Transverse colon (tissue), 4 donors: Measurements from ENCODE around the gene TROAP.

ENCODE experiments used
- CTCF ChIP-seq, 5 experiments: fragments of 200-600 bp in 3 of 5; fragments of 450-650 bp in 2 of 5; sonication (generic) in 3 of 5; IDR thresholded peaks; 1 replicate in 2 of 5; 2 replicates in 3 of 5; pipeline ENCODE4 v1.5.1; 2016 to 2017; ENCODE audit warnings: antibody characterized with exemption in 5 of 5, inconsistent platforms in 3 of 5, mild to moderate bottlenecking in 2 of 5, moderate library complexity in 1 of 5
- EP300 ChIP-seq: sonication (generic); formaldehyde crosslinking; IDR thresholded peaks from one replicate; pipeline ENCODE4 v1.6.1; 2017; ENCODE audit warnings: antibody characterized with exemption, low read depth
- POLR2A ChIP-seq: fragments of 450-650 bp; IDR thresholded peaks from one replicate; pipeline ENCODE4 v1.6.1; 2016; ENCODE audit warnings: antibody characterized with exemption, mild to moderate bottlenecking, moderate library complexity
- POLR2AphosphoS5 ChIP-seq, 3 donors: sonication (generic); formaldehyde crosslinking; IDR thresholded peaks; one replicate each; pipeline ENCODE4 v1.6.1; 2016; ENCODE audit warnings: antibody characterized with exemption in 3 of 3

- peak; percentile 20 to 50 (median 34) for TF ChIP-seq CTCF (IDR thresholded peaks at IDR 0.05)
- no peak for TF ChIP-seq POLR2AphosphoS5 (IDR thresholded peaks at IDR 0.05)
- no peak for TF ChIP-seq POLR2A
- TF ChIP-seq EP300, result no peak
These were observed 46.5 kb downstream of the TROAP start for GRCh38 chr12:49369411-49370145.
